ENCODE data around the gene COBLL1.
"Not testable (repeated sequence)": the region's sequence is repeated elsewhere in the genome, so short reads cannot be mapped to it uniquely, and the experiment has no call there.

The COBLL1 gene

DNA sequence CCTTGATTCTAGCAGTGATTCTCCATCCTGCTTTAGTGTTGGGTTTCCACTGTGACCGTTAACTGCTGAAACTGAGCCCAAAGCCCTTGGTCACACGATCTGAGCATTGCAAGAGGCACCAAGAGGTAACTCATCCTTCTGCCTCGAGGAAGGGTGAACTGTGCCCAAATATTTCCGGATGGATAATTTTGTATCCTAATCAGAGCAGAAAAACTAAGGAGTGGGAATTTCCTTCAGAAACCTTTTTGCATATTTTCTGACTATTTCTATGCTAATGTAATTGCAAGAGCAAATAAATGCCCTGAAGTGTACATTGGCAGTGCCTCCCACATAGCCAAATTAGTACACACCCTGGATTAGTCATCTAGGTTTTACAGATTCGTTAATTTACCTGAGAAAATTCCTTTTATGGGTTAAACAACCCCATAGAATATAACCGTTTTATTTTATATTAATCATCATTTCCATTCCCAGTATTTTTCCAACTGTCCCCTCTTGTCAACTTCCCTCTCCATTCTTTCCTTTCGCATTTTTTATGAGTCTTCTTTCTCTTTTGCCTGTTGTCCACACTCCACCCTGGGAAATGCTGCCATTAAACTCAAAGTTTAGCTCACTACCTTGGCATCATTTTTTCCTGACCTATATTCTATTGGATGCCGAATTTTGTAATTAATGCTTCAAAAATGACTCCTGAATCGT lies 31.7 kb upstream of the COBLL1 start:
- Histone ChIP-seq H3K27ac (ENCODE audit: low read length) (no peak overlapping the region), H3K4me3 (ENCODE audit: low read length) (no peak overlapping the region), H3K27me3 (ENCODE audit: control insufficient read depth, insufficient read depth, low read length) (no peaks in the 10 kb centered on the region), H3K4me1 (ENCODE audit: control insufficient read depth, insufficient read depth, low read length) (no peaks in the 10 kb centered on the region), H3K36me3 (ENCODE audit: control insufficient read depth, insufficient read depth, low read length) (no peaks in the 10 kb centered on the region), H3K9me3 (ENCODE audit: control insufficient read depth, insufficient read depth, low read length) (no peaks in the 10 kb centered on the region)
- 100% methylated on average over 2 of the region's 9 CpGs for WGBS (ENCODE audit: insufficient coverage, insufficient read length)
- no peak for DNase-seq (ENCODE audit: low read depth, low spot score)

DNA sequence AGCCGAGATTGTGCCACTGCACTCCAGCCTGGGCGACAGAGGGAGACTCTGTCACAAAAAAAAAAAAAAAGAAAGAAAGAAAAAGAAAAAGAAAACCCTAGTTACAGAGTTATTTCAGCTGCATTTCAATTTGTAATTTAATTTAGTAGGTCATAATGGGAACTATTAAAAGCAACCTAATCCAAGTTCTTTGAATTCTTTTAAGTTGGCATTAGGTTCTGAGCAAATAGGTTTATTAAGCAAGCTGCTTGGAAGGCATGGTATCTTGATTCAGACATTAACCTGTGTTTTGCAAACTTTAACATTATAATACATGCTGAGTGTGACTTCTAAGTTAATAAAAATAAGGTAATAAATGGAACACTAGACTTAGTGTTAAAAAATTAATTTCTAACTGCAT lies 29.8 kb upstream of the COBLL1 start:
- no peak overlapping the region for H3K27ac ChIP-seq (ENCODE audit: low read length)
- H3K4me1 ChIP-seq (ENCODE audit: control insufficient read depth, insufficient read depth, low read length), result no peaks in the 10 kb centered on the region
- H3K4me3 ChIP-seq (ENCODE audit: low read length), result no peak overlapping the region
- H3K36me3 ChIP-seq (ENCODE audit: control insufficient read depth, insufficient read depth, low read length), result no peaks in the 10 kb centered on the region
- WGBS (ENCODE audit: insufficient coverage, insufficient read length), result no CpG with 5 or more reads among the region's 2 CpGs
- no peaks in the 10 kb centered on the region for H3K27me3 ChIP-seq (ENCODE audit: control insufficient read depth, insufficient read depth, low read length)
- no peak for DNase-seq (ENCODE audit: low read depth, low spot score)
- H3K9me3 ChIP-seq (ENCODE audit: control insufficient read depth, insufficient read depth, low read length), result no peaks in the 10 kb centered on the region

DNA sequence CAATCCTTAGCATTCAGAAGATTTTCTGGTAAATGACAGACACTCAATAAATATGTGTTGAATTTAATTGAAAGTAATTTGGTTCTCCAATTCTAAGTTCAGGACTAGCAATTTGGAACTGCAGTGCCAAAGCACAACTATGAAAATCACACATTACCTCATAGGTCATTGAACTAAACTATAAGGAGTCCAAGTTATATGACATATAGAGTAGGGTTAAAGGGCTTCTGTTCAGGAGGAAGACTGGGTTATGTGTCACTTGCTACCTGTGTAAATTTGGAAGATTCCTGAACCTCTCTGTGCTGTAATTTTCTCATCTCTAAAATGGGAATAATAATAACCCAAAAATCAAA lies 27.8 kb upstream of the COBLL1 start:
- H3K9me3 ChIP-seq (ENCODE audit: control insufficient read depth, insufficient read depth, low read length), result no peaks in the 10 kb centered on the region

DNA sequence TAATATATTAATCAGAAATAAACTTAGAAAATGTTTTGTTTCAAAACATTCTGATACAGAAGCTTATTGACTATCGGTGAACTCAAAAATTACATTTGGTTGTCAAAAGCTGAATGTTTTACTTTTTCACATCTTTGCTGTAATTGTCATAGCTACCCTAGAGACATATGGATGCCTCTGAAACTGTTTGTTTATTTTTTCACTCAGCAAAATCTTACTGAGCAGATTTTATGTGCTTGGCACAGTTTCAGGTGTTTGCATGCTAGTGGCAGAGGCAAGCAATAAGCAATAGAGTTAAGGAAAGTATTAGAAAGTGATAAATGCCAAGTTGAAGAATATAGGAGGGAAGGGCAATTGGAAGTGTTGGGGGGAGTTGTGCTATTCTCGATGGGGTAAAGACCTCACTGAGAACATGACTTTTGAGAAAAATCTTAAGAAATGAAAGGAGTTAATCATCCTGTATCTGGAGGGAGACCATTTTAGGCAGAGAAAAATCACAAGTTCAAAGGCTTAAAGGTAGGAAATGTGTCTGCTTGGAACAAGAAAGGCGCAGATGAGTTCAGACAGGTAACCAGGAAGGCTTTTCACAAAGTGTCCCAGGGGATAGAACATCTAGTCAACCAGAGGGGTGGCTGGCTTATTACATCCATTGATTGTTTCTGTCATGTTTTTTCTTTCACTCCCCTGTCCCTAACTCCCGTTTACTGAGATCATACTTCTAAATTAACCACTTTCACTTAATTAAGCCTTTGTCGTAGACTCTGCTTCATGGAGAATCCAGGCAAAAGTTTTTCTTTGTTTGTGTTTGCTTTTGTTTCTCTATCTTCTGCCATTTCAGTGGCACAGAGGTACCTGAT lies 27.2 kb upstream of the COBLL1 start:
- Histone ChIP-seq H3K4me1 (ENCODE audit: control insufficient read depth, insufficient read depth, low read length) (no peaks in the 10 kb centered on the region), H3K9me3 (ENCODE audit: control insufficient read depth, insufficient read depth, low read length) (no peaks in the 10 kb centered on the region), H3K4me3 (ENCODE audit: low read length) (no peak overlapping the region), H3K36me3 (ENCODE audit: control insufficient read depth, insufficient read depth, low read length) (no peaks in the 10 kb centered on the region), H3K27ac (ENCODE audit: low read length) (no peak overlapping the region), H3K27me3 (ENCODE audit: control insufficient read depth, insufficient read depth, low read length) (no peaks in the 10 kb centered on the region)
- no CpG with 5 or more reads among the region's 5 CpGs for WGBS (ENCODE audit: insufficient coverage, insufficient read length)
- DNase-seq (ENCODE audit: low read depth, low spot score), result no peak

More for the DNA sequence above, 27.8 kb upstream of the COBLL1 start:
- no peaks in the 10 kb centered on the region for H3K4me1 ChIP-seq (ENCODE audit: control insufficient read depth, insufficient read depth, low read length)
- no peak overlapping the region for H3K4me3 ChIP-seq (ENCODE audit: low read length)
- DNase-seq (ENCODE audit: low read depth, low spot score), result no peak
- H3K27me3 ChIP-seq (ENCODE audit: control insufficient read depth, insufficient read depth, low read length), result no peaks in the 10 kb centered on the region
- no peaks in the 10 kb centered on the region for H3K36me3 ChIP-seq (ENCODE audit: control insufficient read depth, insufficient read depth, low read length)
- H3K27ac ChIP-seq (ENCODE audit: low read length), result no peak overlapping the region

DNA sequence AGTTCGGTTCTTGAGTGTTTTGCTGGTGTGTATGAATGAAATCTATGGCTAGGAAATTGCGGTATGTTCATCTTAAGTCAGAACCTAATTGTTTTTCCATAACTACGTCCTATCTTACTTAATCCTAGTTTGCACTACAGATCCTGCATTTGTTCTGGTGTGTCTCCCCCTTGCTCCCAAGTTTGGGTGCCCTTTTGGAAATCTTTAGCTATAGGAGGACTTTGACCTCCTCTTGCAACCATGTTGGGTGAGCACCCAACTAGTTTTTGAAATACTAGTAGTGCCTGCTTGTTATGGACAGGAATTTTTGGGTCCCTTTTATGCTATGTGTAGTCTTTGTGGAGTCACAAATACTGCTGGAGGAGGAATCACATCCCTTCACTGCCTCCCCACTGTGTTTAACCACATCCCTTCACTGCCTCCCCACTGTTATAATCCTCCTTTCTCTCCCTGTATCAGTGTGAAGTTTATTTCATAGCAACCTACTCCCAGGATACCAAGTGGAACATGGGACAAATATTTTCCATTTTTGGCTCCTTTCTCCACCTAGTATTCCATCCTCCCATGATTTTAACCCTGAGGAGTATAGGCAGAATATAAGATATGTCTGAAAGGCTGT lies 26.3 kb upstream of the COBLL1 start:
- no peaks in the 10 kb centered on the region for H3K9me3 ChIP-seq (ENCODE audit: control insufficient read depth, insufficient read depth, low read length)
- H3K27ac ChIP-seq (ENCODE audit: low read length), result no peak overlapping the region
- H3K4me3 ChIP-seq (ENCODE audit: low read length), result no peak overlapping the region
- H3K36me3 ChIP-seq (ENCODE audit: control insufficient read depth, insufficient read depth, low read length), result no peaks in the 10 kb centered on the region
- no peaks in the 10 kb centered on the region for H3K4me1 ChIP-seq (ENCODE audit: control insufficient read depth, insufficient read depth, low read length)
- H3K27me3 ChIP-seq (ENCODE audit: control insufficient read depth, insufficient read depth, low read length), result no peaks in the 10 kb centered on the region
- no peak for DNase-seq (ENCODE audit: low read depth, low spot score)
- WGBS (ENCODE audit: insufficient coverage, insufficient read length), result no CpG with 5 or more reads among the region's 3 CpGs

DNA sequence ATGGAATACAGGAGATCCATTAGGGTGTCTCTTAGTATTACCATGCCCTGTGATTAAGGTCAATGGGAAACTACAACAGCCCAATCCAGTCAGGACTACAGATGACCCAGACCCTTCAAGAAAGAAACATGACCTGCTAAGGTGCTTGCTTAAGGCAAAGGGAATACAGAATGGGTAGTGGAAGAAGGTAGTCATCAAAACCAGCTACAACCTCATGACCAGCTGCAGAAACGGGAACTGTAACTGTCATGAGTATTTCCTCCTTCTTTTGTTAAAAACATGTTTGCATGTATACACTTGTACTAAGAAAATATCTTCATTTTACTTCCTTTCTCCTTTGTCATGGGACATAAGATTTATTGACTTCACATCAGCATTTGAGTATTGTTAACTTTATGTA lies 24.8 kb upstream of the COBLL1 start:
- H3K4me3 ChIP-seq (ENCODE audit: low read length); H3K4me1 ChIP-seq (ENCODE audit: control insufficient read depth, insufficient read depth, low read length); H3K27ac ChIP-seq (ENCODE audit: low read length); H3K27me3 ChIP-seq (ENCODE audit: control insufficient read depth, insufficient read depth, low read length); H3K36me3 ChIP-seq (ENCODE audit: control insufficient read depth, insufficient read depth, low read length); DNase-seq (ENCODE audit: low read depth, low spot score); H3K9me3 ChIP-seq (ENCODE audit: control insufficient read depth, insufficient read depth, low read length): not testable (repeated sequence)
- no CpG with 5 or more reads among the region's 1 CpG for WGBS (ENCODE audit: insufficient coverage, insufficient read length)

DNA sequence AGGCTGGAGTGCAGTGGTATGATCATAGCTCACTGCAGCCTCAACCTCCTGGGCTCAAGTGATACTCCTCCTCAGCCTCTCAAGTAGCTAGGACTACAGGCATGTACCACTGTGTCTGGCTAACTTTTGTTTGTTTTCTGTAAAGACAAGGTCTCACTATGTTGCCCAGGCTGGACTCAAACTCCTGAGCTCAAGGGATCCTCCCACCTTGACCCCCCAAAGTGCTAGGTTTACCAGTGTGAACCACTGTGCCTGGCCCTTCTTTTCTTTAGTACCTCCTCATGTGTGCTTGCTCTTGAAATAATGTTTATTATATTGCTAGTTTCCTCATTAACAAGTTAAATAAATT lies 19.0 kb upstream of the COBLL1 start:
- Histone ChIP-seq H3K36me3 (ENCODE audit: control insufficient read depth, insufficient read depth, low read length) (no peaks in the 10 kb centered on the region), H3K27me3 (ENCODE audit: control insufficient read depth, insufficient read depth, low read length) (no peaks in the 10 kb centered on the region), H3K9me3 (ENCODE audit: control insufficient read depth, insufficient read depth, low read length) (no peaks in the 10 kb centered on the region), H3K4me1 (ENCODE audit: control insufficient read depth, insufficient read depth, low read length) (no peaks in the 10 kb centered on the region), H3K4me3 (ENCODE audit: low read length) (no peak overlapping the region), H3K27ac (ENCODE audit: low read length) (no peak overlapping the region)
- no peak for DNase-seq (ENCODE audit: low read depth, low spot score)

DNA sequence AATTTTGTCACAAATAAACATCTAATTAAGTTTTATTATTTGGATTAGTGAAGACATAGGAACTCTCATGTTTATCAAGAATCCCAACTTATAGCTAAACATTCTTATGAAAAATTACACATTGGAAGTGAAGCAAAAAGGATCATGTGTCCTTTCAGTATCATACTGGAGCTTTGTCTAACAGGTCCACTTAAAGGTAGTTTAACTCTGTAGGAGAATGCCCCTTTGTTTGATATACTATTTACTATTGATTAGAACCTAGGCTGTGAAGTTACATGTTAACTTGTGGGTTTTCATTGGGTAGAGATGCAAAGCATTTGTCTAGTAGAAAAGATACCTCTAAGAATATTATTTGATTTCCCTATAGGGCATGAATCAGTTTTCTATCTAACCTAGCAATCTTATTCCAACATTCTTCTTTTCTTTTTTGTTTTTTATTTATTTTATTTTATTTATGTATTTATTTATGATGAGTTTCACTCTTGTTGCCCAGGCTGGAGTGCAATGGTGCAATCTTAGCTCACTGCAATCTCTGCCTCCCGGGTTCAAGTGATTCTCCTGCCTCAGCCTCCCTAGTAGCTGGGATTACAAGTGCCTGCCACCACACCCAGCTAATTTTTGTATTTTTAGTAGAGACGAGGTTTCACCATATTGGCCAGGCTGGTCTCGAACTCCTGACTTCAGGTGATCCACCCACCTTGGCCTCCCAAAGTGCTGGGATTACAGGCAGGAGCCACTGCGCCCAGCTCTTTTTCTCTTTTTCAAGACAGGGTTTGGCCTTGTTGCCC lies 18.5 kb upstream of the COBLL1 start:
- H3K4me1 ChIP-seq (ENCODE audit: control insufficient read depth, insufficient read depth, low read length); H3K27ac ChIP-seq (ENCODE audit: low read length); H3K36me3 ChIP-seq (ENCODE audit: control insufficient read depth, insufficient read depth, low read length); DNase-seq (ENCODE audit: low read depth, low spot score); H3K4me3 ChIP-seq (ENCODE audit: low read length); H3K9me3 ChIP-seq (ENCODE audit: control insufficient read depth, insufficient read depth, low read length); H3K27me3 ChIP-seq (ENCODE audit: control insufficient read depth, insufficient read depth, low read length): not testable (repeated sequence)
- WGBS (ENCODE audit: insufficient coverage, insufficient read length), result no CpG with 5 or more reads among the region's 4 CpGs

DNA sequence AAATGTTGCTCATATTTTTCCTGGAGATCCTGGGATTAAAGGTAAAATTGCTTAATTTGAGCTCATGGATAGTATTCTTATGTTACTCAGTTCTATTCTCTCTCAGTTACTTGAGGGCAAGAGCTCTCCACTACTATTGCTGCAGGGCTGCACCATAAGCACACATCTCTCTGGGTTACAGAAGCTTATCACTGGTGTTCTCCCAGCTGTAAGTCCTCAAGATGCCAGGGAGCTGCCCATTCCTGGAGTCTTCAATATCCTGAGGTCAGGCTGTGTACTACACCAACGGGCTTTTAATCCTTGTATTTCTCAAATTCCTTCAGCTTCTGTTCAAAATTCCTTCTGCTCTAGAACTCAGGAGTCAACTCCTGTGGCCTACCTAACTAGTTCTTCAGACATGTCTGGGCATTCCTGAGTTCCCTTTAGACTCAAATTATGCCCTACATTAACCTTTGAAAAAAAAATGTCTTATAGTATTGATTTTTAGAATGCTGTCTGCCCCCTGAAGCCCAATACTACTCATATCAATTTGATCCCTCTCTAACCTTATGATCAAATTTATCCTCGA lies 17.7 kb upstream of the COBLL1 start:
- Histone ChIP-seq H3K27ac (ENCODE audit: low read length) (no peak overlapping the region), H3K4me3 (ENCODE audit: low read length) (no peak overlapping the region), H3K36me3 (ENCODE audit: control insufficient read depth, insufficient read depth, low read length) (no peaks in the 10 kb centered on the region), H3K4me1 (ENCODE audit: control insufficient read depth, insufficient read depth, low read length) (no peaks in the 10 kb centered on the region), H3K9me3 (ENCODE audit: control insufficient read depth, insufficient read depth, low read length) (no peaks in the 10 kb centered on the region), H3K27me3 (ENCODE audit: control insufficient read depth, insufficient read depth, low read length) (no peaks in the 10 kb centered on the region)
- no CpG with 5 or more reads among the region's 2 CpGs for WGBS (ENCODE audit: insufficient coverage, insufficient read length)
- DNase-seq (ENCODE audit: low read depth, low spot score), result no peak

DNA sequence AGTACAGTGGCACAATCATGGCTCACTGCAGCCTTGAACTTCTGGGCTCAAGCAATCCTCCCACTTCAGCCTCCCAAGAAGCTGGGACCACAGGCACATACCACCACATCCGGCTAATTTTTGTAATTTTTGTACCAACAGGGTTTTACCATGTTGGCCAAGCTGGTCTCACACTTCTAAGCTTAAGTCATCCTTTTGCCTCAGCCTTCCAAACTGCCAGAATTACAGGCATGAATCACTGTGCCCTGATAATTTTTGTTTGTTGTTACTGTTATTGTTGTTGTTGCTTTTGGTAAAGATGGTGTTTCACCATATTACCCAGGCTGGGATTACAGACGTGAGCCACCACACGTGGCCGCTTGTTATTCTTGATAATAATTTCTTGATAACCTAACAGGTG lies 10.5 kb upstream of the COBLL1 start:
- no peak overlapping the region for H3K4me3 ChIP-seq (ENCODE audit: low read length)
- no peak overlapping the region for H3K27ac ChIP-seq (ENCODE audit: low read length)
- no CpG with 5 or more reads among the region's 4 CpGs for WGBS (ENCODE audit: insufficient coverage, insufficient read length)
- no peaks in the 10 kb centered on the region for H3K4me1 ChIP-seq (ENCODE audit: control insufficient read depth, insufficient read depth, low read length)
- no peaks in the 10 kb centered on the region for H3K27me3 ChIP-seq (ENCODE audit: control insufficient read depth, insufficient read depth, low read length)
- no peak for DNase-seq (ENCODE audit: low read depth, low spot score)
- no peaks in the 10 kb centered on the region for H3K36me3 ChIP-seq (ENCODE audit: control insufficient read depth, insufficient read depth, low read length)
- no peaks in the 10 kb centered on the region for H3K9me3 ChIP-seq (ENCODE audit: control insufficient read depth, insufficient read depth, low read length)
